Measurements from ENCODE around the gene ZSCAN30.
"Not testable (repeated sequence)": the region's sequence is repeated elsewhere in the genome, so short reads cannot be mapped to it uniquely, and the experiment has no call there.

Gene ZSCAN30

GRCh38 chr18:35227254-35227653, 62.8 kb downstream of the ZSCAN30 start:
- no peak for FAIRE-seq

- no peak for FAIRE-seq
Observed at GRCh38 chr18:35223797-35224196, 66.2 kb downstream of the ZSCAN30 start.

GRCh38 chr18:35220424-35220823, 69.6 kb downstream of the ZSCAN30 start:
- FAIRE-seq: no peak

GRCh38 chr18:35219331-35219730, 70.7 kb downstream of the ZSCAN30 start:
- not testable (repeated sequence) for FAIRE-seq

- not testable (repeated sequence) for FAIRE-seq
Observed at GRCh38 chr18:35216611-35217010, 73.4 kb downstream of the ZSCAN30 start.

GRCh38 chr18:35215026-35215425, 75.0 kb downstream of the ZSCAN30 start:
- FAIRE-seq: no peak

GRCh38 chr18:35205746-35206458, 84.1 kb downstream of the ZSCAN30 start:
- FAIRE-seq: not testable (repeated sequence)

GRCh38 chr18:35205199-35205712, 84.8 kb downstream of the ZSCAN30 start:
- FAIRE-seq: no peak

- no peak for FAIRE-seq
Observed at GRCh38 chr18:35203067-35203466, 87.0 kb downstream of the ZSCAN30 start.

GRCh38 chr18:35201256-35201931, 88.6 kb downstream of the ZSCAN30 start:
- no peak for FAIRE-seq
